Nucleus accumbens (tissue), 56 donors: ENCODE data around the gene CTNNA2.

ENCODE experiments used
- DNase-seq, 56 donors: peaks; one replicate each; lab custom pipeline; 2025; lab: John Stamatoyannopoulos, UW

The CTNNA2 gene

GRCh38 chr2:79700651-79701050, 187.8 kb downstream of the CTNNA2 start:
- DNase-seq, result no peak

- DNase-seq, result no peak
These were observed 190.1 kb downstream of the CTNNA2 start for GRCh38 chr2:79702905-79703304.

- no peak for DNase-seq
These were observed 198.2 kb downstream of the CTNNA2 start for GRCh38 chr2:79711098-79711497.

GRCh38 chr2:79713131-79713785, 200.4 kb downstream of the CTNNA2 start:
- no peak for DNase-seq

GRCh38 chr2:79714283-79714682, 201.4 kb downstream of the CTNNA2 start:
- no peak for DNase-seq

- no peak for DNase-seq
These were observed 202.5 kb downstream of the CTNNA2 start for GRCh38 chr2:79715338-79715737.

- no peak for DNase-seq
These were observed 203.4 kb downstream of the CTNNA2 start for GRCh38 chr2:79716266-79716665.

- no peak for DNase-seq
These were observed 204.6 kb downstream of the CTNNA2 start for GRCh38 chr2:79717364-79718007.

GRCh38 chr2:79721061-79721460, 208.2 kb downstream of the CTNNA2 start:
- no peak for DNase-seq

GRCh38 chr2:79721966-79722365, 209.1 kb downstream of the CTNNA2 start:
- no peak for DNase-seq

GRCh38 chr2:79723830-79724229, 211.0 kb downstream of the CTNNA2 start:
- DNase-seq, result no peak

- no peak for DNase-seq
These were observed 216.7 kb downstream of the CTNNA2 start for GRCh38 chr2:79729532-79729931.

- DNase-seq, result no peak
These were observed 221.7 kb downstream of the CTNNA2 start for GRCh38 chr2:79734518-79734917.

GRCh38 chr2:79740879-79741443, 228.1 kb downstream of the CTNNA2 start:
- DNase-seq, result peak in 3 of 56 donors; percentile 6 to 15 (median 11)

GRCh38 chr2:79750321-79750720, 237.5 kb downstream of the CTNNA2 start:
- no peak for DNase-seq

- no peak for DNase-seq
These were observed 244.7 kb downstream of the CTNNA2 start for GRCh38 chr2:79757526-79757925.

GRCh38 chr2:79758042-79758441, 245.2 kb downstream of the CTNNA2 start:
- no peak for DNase-seq

GRCh38 chr2:79758749-79759282, 246.0 kb downstream of the CTNNA2 start:
- no peak for DNase-seq

GRCh38 chr2:79770926-79771325, 258.1 kb downstream of the CTNNA2 start:
- no peak for DNase-seq

GRCh38 chr2:79771493-79771892, 258.6 kb downstream of the CTNNA2 start:
- peak in 2 of 56 donors; percentile 6 to 26 for DNase-seq

- DNase-seq, result no peak
These were observed 261.2 kb downstream of the CTNNA2 start for GRCh38 chr2:79774016-79774415.

GRCh38 chr2:79776461-79776860, 263.6 kb downstream of the CTNNA2 start:
- DNase-seq, result no peak
